Measurements from ENCODE around the gene FTSJ1. TPM values are rescaled to one million over a fixed set of nuclear protein-coding genes. Genes with fewer than 3 reads are reported as not detected.

The FTSJ1 gene
- total RNA-seq, 1 experiment from 2014 or later, result 53.9 TPM

DNA sequence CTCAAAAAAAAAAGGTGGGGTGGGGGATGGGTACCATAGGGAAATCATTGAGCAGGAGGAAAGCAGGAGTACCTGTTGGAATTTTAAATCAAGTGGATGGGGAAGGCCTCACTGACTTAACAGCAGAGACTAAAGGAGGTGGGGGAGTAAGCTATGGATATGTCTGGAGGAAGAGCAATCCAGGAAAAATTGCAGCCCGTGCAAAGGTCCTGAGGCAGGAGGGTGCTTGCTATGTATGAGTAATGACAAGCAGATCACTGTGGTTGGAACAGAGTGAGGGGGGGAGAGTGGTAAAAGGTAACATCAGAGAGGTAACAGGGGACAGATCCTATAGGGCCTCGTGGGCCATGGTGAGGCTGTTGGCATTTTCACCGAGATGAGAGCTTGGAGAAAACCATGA lies 4.1 kb downstream of the FTSJ1 start:
- Mint-ChIP-seq H3K27me3 (ENCODE audit: low read depth) (no peaks in the 10 kb centered on the region), H3K36me3 (peaks cover 23% of the 10 kb centered on the region), H3K27ac (no peak overlapping the region), H3K9me3 (no peaks in the 10 kb centered on the region), H3K4me3 (no peak overlapping the region), H3K4me1 (peaks cover 12% of the 10 kb centered on the region)
- ChIA-PET POLR2A (no interaction called here), CTCF (no interaction called here)
- TF ChIP-seq, protein P1, sequence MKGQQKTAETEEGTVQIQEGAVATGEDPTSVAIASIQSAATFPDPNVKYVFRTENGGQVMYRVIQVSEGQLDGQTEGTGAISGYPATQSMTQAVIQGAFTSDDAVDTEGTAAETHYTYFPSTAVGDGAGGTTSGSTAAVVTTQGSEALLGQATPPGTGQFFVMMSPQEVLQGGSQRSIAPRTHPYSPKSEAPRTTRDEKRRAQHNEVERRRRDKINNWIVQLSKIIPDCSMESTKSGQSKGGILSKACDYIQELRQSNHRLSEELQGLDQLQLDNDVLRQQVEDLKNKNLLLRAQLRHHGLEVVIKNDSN (CRISPR knock-in tag; IDR thresholded peaks at IDR 0.05), result no peak
- no peak for TF ChIP-seq FOXK1 (CRISPR knock-in tag; IDR thresholded peaks at IDR 0.05)
- TF ChIP-seq, protein P2, sequence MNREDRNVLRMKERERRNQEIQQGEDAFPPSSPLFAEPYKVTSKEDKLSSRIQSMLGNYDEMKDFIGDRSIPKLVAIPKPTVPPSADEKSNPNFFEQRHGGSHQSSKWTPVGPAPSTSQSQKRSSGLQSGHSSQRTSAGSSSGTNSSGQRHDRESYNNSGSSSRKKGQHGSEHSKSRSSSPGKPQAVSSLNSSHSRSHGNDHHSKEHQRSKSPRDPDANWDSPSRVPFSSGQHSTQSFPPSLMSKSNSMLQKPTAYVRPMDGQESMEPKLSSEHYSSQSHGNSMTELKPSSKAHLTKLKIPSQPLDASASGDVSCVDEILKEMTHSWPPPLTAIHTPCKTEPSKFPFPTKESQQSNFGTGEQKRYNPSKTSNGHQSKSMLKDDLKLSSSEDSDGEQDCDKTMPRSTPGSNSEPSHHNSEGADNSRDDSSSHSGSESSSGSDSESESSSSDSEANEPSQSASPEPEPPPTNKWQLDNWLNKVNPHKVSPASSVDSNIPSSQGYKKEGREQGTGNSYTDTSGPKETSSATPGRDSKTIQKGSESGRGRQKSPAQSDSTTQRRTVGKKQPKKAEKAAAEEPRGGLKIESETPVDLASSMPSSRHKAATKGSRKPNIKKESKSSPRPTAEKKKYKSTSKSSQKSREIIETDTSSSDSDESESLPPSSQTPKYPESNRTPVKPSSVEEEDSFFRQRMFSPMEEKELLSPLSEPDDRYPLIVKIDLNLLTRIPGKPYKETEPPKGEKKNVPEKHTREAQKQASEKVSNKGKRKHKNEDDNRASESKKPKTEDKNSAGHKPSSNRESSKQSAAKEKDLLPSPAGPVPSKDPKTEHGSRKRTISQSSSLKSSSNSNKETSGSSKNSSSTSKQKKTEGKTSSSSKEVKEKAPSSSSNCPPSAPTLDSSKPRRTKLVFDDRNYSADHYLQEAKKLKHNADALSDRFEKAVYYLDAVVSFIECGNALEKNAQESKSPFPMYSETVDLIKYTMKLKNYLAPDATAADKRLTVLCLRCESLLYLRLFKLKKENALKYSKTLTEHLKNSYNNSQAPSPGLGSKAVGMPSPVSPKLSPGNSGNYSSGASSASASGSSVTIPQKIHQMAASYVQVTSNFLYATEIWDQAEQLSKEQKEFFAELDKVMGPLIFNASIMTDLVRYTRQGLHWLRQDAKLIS (CRISPR knock-in tag; IDR thresholded peaks at IDR 0.05; ENCODE audit: borderline replicate concordance), result no peak
- TF ChIP-seq, protein P3, sequence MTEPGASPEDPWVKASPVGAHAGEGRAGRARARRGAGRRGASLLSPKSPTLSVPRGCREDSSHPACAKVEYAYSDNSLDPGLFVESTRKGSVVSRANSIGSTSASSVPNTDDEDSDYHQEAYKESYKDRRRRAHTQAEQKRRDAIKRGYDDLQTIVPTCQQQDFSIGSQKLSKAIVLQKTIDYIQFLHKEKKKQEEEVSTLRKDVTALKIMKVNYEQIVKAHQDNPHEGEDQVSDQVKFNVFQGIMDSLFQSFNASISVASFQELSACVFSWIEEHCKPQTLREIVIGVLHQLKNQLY (CRISPR knock-in tag; IDR thresholded peaks at IDR 0.05), result no peak
- no peak for TF ChIP-seq ZNF232 (CRISPR knock-in tag; IDR thresholded peaks at IDR 0.05)
- ATAC-seq, result no peak
- DNase-seq (ENCODE audit: low spot score), result no peak

DNA sequence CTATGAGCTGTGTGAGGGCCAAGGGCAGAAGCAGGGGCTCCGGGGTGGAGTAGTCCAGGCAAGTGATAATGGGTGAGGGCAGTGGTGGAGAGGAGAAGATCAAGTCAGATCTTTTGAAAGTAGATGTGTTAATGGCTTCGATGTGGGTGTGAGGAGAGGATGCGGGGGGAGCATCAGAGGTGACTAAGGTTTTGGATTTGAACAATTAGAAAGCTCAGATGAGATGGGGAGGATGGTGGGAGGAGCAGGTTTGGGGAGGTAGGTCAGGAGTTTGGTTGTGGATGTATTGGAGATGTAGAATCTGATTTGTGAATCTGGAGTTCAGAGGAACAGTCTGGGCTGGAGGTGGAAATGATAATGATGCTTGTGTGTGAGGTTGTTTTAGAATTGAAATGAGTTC lies 4.6 kb downstream of the FTSJ1 start:
- Mint-ChIP-seq H3K4me1 (peaks cover 12% of the 10 kb centered on the region), H3K27ac (no peak overlapping the region), H3K36me3 (peaks cover 23% of the 10 kb centered on the region), H3K27me3 (ENCODE audit: low read depth) (no peaks in the 10 kb centered on the region), H3K4me3 (no peak overlapping the region), H3K9me3 (no peaks in the 10 kb centered on the region)
- ATAC-seq (no peak), DNase-seq (ENCODE audit: low spot score) (no peak)
- ChIA-PET POLR2A (no interaction called here), CTCF (no interaction called here)
- TF ChIP-seq ATF1 (CRISPR knock-in tag; IDR thresholded peaks at IDR 0.05), result no peak
- TF ChIP-seq, protein P4, sequence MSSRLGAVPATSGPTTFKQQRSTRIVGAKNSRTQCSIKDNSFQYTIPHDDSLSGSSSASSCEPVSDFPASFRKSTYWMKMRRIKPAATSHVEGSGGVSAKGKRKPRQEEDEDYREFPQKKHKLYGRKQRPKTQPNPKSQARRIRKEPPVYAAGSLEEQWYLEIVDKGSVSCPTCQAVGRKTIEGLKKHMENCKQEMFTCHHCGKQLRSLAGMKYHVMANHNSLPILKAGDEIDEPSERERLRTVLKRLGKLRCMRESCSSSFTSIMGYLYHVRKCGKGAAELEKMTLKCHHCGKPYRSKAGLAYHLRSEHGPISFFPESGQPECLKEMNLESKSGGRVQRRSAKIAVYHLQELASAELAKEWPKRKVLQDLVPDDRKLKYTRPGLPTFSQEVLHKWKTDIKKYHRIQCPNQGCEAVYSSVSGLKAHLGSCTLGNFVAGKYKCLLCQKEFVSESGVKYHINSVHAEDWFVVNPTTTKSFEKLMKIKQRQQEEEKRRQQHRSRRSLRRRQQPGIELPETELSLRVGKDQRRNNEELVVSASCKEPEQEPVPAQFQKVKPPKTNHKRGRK (CRISPR knock-in tag; IDR thresholded peaks at IDR 0.05; ENCODE audit: borderline replicate concordance), result no peak
- TF ChIP-seq, protein P5, sequence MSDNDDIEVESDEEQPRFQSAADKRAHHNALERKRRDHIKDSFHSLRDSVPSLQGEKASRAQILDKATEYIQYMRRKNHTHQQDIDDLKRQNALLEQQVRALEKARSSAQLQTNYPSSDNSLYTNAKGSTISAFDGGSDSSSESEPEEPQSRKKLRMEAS (CRISPR knock-in tag; IDR thresholded peaks at IDR 0.05), result no peak
- no peak for TF ChIP-seq NFATC4 (CRISPR knock-in tag; IDR thresholded peaks at IDR 0.05)
- no peak for TF ChIP-seq FOXK1 (CRISPR knock-in tag; IDR thresholded peaks at IDR 0.05)
- no peak for TF ChIP-seq IRF2 (CRISPR knock-in tag; IDR thresholded peaks at IDR 0.05; ENCODE audit: borderline replicate concordance, low read depth)
- TF ChIP-seq SMAD3 (CRISPR knock-in tag; IDR thresholded peaks at IDR 0.05; ENCODE audit: borderline replicate concordance), result no peak
- TF ChIP-seq, protein P6, sequence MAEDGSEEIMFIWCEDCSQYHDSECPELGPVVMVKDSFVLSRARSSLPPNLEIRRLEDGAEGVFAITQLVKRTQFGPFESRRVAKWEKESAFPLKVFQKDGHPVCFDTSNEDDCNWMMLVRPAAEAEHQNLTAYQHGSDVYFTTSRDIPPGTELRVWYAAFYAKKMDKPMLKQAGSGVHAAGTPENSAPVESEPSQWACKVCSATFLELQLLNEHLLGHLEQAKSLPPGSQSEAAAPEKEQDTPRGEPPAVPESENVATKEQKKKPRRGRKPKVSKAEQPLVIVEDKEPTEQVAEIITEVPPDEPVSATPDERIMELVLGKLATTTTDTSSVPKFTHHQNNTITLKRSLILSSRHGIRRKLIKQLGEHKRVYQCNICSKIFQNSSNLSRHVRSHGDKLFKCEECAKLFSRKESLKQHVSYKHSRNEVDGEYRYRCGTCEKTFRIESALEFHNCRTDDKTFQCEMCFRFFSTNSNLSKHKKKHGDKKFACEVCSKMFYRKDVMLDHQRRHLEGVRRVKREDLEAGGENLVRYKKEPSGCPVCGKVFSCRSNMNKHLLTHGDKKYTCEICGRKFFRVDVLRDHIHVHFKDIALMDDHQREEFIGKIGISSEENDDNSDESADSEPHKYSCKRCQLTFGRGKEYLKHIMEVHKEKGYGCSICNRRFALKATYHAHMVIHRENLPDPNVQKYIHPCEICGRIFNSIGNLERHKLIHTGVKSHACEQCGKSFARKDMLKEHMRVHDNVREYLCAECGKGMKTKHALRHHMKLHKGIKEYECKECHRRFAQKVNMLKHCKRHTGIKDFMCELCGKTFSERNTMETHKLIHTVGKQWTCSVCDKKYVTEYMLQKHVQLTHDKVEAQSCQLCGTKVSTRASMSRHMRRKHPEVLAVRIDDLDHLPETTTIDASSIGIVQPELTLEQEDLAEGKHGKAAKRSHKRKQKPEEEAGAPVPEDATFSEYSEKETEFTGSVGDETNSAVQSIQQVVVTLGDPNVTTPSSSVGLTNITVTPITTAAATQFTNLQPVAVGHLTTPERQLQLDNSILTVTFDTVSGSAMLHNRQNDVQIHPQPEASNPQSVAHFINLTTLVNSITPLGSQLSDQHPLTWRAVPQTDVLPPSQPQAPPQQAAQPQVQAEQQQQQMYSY (CRISPR knock-in tag; IDR thresholded peaks at IDR 0.05), result no peak
- TF ChIP-seq, protein P7, sequence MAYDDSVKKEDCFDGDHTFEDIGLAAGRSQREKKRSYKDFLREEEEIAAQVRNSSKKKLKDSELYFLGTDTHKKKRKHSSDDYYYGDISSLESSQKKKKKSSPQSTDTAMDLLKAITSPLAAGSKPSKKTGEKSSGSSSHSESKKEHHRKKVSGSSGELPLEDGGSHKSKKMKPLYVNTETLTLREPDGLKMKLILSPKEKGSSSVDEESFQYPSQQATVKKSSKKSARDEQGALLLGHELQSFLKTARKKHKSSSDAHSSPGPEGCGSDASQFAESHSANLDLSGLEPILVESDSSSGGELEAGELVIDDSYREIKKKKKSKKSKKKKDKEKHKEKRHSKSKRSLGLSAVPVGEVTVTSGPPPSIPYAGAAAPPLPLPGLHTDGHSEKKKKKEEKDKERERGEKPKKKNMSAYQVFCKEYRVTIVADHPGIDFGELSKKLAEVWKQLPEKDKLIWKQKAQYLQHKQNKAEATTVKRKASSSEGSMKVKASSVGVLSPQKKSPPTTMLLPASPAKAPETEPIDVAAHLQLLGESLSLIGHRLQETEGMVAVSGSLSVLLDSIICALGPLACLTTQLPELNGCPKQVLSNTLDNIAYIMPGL (CRISPR knock-in tag; IDR thresholded peaks at IDR 0.05), result no peak
- no peak for TF ChIP-seq PRRX2 (CRISPR knock-in tag; IDR thresholded peaks at IDR 0.05)
- no peak for TF ChIP-seq TEAD4 (CRISPR knock-in tag; IDR thresholded peaks at IDR 0.05)
- TF ChIP-seq, protein P8, sequence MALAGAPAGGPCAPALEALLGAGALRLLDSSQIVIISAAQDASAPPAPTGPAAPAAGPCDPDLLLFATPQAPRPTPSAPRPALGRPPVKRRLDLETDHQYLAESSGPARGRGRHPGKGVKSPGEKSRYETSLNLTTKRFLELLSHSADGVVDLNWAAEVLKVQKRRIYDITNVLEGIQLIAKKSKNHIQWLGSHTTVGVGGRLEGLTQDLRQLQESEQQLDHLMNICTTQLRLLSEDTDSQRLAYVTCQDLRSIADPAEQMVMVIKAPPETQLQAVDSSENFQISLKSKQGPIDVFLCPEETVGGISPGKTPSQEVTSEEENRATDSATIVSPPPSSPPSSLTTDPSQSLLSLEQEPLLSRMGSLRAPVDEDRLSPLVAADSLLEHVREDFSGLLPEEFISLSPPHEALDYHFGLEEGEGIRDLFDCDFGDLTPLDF (CRISPR knock-in tag; IDR thresholded peaks at IDR 0.05), result no peak
- no peak for TF ChIP-seq NR1H2 (CRISPR knock-in tag; IDR thresholded peaks at IDR 0.05)
- TF ChIP-seq, protein P9, sequence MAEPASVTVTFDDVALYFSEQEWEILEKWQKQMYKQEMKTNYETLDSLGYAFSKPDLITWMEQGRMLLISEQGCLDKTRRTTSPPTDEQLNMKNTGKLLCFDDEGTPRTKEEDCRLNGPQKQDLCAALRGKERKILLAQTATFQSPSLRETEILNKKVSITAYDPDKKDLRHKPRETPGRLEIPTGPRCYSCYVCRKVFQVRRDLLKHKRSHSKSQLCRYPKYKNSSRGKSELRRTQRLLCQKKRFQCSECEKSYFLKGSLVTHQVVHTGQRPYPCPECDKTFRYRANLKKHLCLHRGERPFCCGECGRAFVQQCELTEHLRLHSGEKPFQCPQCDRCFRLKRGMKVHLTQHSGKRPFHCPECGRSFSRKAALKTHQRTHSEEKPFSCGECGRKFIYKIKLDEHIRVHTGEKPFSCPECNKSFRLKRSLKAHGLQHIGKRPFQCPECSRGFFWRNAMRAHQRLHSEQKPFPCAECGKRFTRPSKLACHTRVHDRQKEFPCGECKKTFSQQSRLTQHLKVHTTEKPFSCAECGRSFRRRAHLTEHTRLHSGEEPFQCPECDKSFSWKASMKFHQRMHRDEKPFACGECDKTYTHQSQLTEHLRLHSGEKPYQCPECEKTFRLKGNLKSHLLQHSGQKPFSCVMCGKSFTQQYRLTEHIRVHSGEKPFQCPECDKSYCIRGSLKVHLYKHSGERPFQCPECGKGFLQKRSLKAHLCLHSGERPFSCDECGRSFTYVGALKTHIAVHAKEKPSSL (CRISPR knock-in tag; conservative IDR thresholded peaks at IDR 0.05), result no peak
- TF ChIP-seq ZNF263 (CRISPR knock-in tag; IDR thresholded peaks at IDR 0.05; ENCODE audit: low read depth), result no peak

All from WTC11 (cell line).